HTERT RPE-1 (cell line): ENCODE measurements around the gene BHLHE41.

Source experiments
- in situ Hi-C: fragments of 300-500 bp; cut with MboI; formaldehyde crosslinking; loops from 4 replicates; pipeline ENCODE4 v1.14.3; 2020; ENCODE audit warnings: low sequenced_read_pairs

BHLHE41 gene

DNA sequence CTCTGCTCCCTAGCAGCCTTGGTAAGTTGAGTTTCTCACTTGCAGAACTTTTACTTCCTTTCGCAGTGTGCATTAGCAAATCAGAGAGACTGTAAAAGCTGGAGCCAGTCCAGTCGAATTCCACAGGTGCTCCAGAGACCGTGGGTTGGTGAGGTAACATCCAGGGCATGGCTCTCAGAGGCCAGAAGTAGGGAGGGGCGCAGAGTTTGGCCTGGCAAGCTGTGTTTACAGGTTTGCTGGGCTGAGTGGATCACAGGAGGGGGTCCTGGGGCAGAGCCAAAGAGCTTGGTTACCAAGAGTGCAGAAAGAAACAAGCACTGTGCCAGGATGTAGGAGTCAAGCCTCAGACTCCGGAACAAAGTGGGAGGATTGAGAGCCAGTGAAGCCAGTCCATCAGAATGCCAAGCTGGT is 10.2 kb upstream of the BHLHE41 start:
- in situ Hi-C loops = no loop called here

- in situ Hi-C loops = no loop called here
These were observed 9.7 kb upstream of the BHLHE41 start for GRCh38 chr12:26134540-26134939.

GRCh38 chr12:26133521-26133920 is 8.7 kb upstream of the BHLHE41 start:
- in situ Hi-C loops = no loop called here

GRCh38 chr12:26132866-26133265 is 8.0 kb upstream of the BHLHE41 start:
- in situ Hi-C loops = no loop called here

DNA sequence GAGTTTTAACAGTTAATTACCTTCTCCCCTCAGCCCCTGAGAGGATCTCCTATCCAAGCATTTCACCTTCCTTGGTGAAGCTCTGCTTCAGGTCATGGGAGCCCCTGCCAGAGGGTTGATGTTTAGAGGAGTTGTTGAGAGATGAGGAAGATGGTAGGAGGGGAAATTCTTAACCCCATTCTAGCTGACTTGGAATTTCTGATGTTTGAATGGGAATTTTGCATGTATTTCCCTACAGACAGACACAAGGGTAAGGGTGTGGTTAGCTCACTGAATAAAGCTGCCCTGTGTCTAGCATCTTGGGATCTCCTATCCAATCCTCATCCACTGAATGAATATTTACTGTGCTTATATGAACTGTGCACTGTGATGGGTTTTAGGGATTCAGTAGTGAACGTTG is 7.1 kb upstream of the BHLHE41 start:
- in situ Hi-C loops = no loop called here

GRCh38 chr12:26130728-26131127 is 5.9 kb upstream of the BHLHE41 start:
- in situ Hi-C loops = no loop called here

GRCh38 chr12:26128168-26128567 is 3.3 kb upstream of the BHLHE41 start:
- in situ Hi-C loops = no loop called here

DNA sequence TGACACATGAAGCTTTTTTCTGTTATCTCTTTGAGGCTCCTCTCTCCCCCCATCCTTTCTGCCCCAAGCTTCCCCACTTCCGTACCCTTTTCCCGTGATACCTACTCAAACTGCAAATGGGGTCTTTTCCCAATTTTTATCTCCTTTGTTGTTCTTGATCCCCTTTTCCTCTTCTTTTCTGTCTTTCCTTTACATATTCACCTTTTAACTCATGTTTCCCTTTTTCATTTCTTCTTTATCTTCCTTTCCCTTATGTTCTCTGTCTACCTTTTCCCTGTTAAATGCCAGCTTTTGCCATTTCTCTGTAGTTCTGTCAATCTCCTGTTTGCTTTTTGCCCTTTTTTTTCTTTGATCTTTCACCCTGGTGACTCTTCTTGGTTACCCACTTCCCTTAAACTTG is 2.6 kb upstream of the BHLHE41 start:
- in situ Hi-C loops = no loop called here

GRCh38 chr12:26126340-26127284 is 1.8 kb upstream of the BHLHE41 start:
- in situ Hi-C loops = no loop called here

DNA sequence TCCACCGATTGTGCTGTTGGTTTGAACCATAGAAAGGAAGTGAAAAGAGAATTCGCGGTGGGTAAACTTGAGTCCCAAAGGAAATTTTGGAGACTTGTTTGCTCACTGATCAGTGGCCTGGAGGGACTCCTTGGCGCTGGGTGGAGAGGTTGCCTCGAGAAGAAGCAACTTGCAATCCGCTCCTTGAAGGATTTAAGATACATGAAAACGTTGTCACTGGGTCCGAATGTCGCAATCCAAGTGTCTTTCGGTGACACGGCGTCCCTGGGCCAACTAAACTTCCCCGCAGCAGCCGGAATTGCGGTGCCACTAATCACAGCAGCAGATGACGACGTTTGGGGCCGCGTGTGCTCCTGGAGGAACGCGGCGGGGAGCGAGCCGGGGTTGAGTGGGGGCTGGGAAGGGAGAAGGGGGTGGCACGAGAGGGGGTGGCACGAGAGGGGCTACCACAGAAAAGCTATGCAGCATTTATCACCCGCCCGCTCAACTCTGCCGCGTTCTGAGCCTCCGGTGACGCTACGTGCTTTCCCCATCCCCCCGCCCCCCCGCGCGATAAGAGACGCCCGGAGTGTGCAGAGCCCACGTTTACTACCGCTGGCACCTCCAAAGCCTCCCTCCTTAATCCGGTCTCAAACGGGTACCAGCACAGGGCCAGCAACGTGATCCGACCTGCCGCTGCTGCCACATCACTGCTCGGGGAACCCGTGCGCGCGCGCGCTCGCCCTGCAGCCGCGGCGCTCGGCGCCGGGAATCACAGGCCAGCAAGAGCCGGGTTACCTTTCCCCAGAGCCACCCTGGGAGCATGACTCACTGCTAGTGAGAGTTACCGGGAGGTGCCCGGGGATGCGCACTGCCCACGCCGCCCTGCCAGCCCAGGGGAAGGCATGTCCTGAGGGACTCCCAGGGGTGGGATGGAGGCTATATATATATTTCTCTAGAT is 833 bp upstream of the BHLHE41 start:
- in situ Hi-C loops = no loop called here

DNA sequence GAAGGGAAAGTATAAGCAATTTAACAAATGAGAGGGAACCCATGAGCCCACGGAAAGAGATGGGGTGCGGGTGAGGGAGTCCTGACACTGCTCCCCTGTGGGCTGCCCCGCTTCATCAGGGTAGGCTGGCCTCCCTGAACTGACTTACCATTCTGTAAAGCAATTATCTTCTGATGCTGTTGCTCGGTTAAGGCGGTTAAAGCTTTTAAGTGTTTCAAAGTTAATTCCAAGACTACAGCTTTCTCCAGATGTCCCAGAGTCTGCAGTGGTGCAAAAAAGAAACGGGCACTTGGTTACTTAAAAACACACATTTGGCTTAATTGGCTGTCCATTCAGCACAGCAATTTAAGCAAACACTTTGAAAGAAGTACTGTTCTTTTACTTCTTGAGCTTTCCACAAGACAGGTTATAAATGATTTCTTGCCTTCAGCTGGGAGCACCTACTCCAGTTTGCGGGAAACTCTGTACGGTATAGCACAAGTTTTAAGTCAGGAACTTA is 1.3 kb downstream of the BHLHE41 start:
- in situ Hi-C loops = no loop called here

DNA sequence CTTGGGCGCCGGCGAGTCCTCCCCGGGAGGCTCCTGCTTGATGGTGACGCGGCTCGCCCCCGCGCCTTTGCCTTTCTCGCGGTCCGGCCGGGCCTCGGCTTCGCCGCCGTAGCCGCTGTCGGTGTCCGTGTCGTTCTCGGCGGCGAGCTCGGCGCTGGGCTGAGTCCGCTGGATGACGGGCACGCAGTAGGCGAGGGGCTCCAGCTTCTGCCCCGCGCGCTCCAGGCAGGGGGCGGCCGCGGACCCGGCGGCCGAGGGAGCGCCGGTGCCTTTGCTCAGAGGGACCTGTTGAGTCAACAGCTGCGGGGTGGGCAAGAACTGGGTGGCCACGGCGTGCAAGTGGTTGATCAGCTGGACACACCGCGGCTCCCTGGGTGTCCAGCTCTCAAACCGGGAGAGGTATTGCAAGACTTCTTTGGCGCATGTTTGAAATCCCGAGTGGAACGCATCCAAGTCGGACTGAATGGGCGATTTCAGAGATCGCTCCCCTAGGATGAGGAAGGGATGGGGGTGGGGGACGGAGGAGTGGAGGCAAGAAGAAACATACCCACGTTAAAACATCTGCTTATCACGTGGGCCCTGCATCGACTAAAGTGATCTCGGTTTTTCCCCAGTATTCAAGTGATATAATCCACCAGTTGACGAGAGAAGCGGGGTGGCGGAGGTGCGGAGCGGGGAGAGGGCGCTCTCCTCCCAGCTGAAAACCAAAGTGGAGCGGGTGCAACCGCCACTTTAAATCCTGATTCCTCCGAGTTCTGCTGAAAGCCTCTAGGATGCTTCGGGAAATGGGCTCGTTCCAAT is 2.0 kb downstream of the BHLHE41 start:
- in situ Hi-C loops = no loop called here

GRCh38 chr12:26122061-26122680 is 2.7 kb downstream of the BHLHE41 start:
- in situ Hi-C loops = no loop called here

GRCh38 chr12:26121323-26122060 is 3.3 kb downstream of the BHLHE41 start:
- in situ Hi-C loops = no loop called here

DNA sequence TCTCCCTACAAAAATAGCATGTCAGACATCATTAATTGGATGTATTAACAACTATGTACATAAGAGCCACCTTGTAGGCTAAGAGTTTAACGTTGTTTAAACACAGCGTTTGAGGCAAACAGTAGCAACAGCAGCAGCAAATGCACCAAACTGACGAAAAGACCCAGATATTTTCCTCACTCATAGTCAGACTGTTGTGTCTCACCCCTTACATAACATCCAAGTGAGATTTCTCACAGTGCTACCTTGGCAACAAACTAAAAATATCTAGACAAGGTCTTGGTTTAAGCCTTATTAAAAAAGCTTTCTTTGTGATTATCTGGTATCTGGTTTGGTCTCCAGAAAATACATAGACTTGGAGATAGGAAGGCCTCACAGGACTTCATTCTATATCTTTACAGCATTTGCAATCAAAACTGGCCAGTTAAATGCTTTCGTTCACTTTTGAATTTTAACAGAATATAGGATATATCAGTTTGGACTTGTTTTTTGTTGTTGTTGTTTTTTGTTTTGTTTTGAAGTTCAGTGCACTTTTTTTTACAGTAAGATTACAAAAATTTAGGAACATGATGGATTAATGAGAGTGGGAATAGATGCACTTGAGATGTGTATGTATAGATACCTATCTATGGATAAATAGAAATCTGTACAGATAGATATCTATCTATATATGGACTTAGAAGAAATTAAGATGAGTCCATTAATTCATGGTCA is 4.1 kb downstream of the BHLHE41 start:
- in situ Hi-C loops = no loop called here

DNA sequence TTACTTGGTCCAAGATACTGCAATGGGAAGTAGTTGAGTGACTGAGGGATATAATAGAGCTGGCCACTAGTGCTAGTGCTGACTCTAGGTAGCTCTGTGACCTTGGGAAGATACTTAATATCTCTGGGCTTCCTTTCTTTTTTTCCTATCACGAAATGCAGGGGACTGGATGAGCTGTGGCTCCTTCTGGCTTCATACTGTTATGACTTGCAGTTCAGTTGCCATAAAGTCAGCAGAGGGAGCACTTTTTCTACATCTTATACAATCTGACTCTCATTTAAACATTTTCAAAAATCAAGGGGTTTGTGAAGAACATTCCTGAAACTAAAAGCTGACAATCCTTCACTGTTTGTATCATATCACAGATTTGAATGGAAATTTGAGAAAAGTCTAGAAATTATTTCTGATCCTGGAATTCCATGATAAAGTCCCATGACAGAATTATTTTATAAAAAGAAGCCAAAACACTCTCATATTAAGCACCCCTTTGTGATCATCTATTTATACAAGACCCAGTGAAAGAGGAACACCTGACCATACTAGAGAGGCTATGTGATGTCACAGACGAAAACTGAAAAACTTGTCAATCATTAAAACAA is 5.3 kb downstream of the BHLHE41 start:
- in situ Hi-C loops = no loop called here

GRCh38 chr12:26118308-26118707 is 6.5 kb downstream of the BHLHE41 start:
- in situ Hi-C loops = no loop called here
